HEK293 (cell line): ENCODE measurements around the gene KCNB1.

Experiments
- CTCF ChIP-seq: fragments of 450-650 bp; formaldehyde crosslinking; IDR thresholded peaks from 2 replicates; pipeline ENCODE4 v1.5.1; 2016; ENCODE audit warnings: missing biosample characterization, missing genetic modification characterization
- ELK4 ChIP-seq: IDR thresholded peaks from 2 replicates; pipeline ENCODE4 v1.6.1; 2011; ENCODE audit warnings: mild to moderate bottlenecking, low read depth, low read length, borderline replicate concordance
- HOXD13 ChIP-seq: sonication (generic); formaldehyde crosslinking; IDR thresholded peaks from 2 replicates; pipeline ENCODE4 v1.8.0; 2022; ENCODE audit warnings: missing genetic modification reagents, borderline replicate concordance
- TRIM28 ChIP-seq: IDR thresholded peaks from 2 replicates; pipeline ENCODE4 v1.6.1; 2011; ENCODE audit warnings: low read length, control low read depth, borderline replicate concordance
- ZNF544 ChIP-seq: fragments of 450-650 bp; formaldehyde crosslinking; IDR thresholded peaks from 2 replicates; pipeline ENCODE4 v1.5.0; 2017; ENCODE audit warnings: missing biosample characterization, missing genetic modification characterization

- TF ChIP-seq CTCF (no peak), HOXD13 (CRISPR knock-in tag) (no peak), ELK4 (no peak), TRIM28 (no peak), ZNF544 (tag by site-specific recombination) (no peak)
Observed at GRCh38 chr20:49507741-49508434, 25.4 kb upstream of the KCNB1 start.
